GM12891 (cell line): ENCODE measurements around the gene KCNIP4.

Experiments used
- DNase-seq: peaks from one replicate; pipeline ENCODE4 v3.0.0; 2011; ENCODE audit warnings: low spot score; ENCODE audit not compliant: insufficient read length
- FAIRE-seq: peaks from 2 replicates; lab custom pipeline; 2011; peaks lifted over from hg19 to GRCh38; lab: Jason Lieb, UNC
- PAX5 ChIP-seq: IDR thresholded peaks from 2 replicates; pipeline ENCODE4 v1.6.1; 2011; ENCODE audit warnings: low read length, moderate library complexity, mild to moderate bottlenecking; ENCODE audit not compliant: insufficient read depth, severe bottlenecking
- POLR2A ChIP-seq: IDR thresholded peaks from 2 replicates; pipeline ENCODE4 v1.6.1; 2011; ENCODE audit warnings: low read depth, low read length, control low read depth
- POLR2AphosphoS5 ChIP-seq: IDR thresholded peaks from 2 replicates; pipeline ENCODE4 v1.6.1; 2011; ENCODE audit warnings: low read depth, low read length, control low read depth
- POU2F2 ChIP-seq: IDR thresholded peaks from 2 replicates; pipeline ENCODE4 v1.6.1; 2011; ENCODE audit warnings: low read depth, mild to moderate bottlenecking, control low read depth, low read length, moderate library complexity
- SPI1 ChIP-seq: IDR thresholded peaks from 2 replicates; pipeline ENCODE4 v1.6.1; 2011; ENCODE audit warnings: low read depth, low read length, control low read depth
- TAF1 ChIP-seq: IDR thresholded peaks from 2 replicates; pipeline ENCODE4 v1.6.1; 2011; ENCODE audit warnings: low read depth, low read length, control low read depth

The KCNIP4 gene

GRCh38 chr4:21205821-21206531, 742.6 kb downstream of the KCNIP4 start:
- FAIRE-seq, result no peak
- TF ChIP-seq POU2F2 (no peak), PAX5 (no peak), SPI1 (no peak), TAF1 (no peak), POLR2A (no peak), POLR2AphosphoS5 (no peak)
- no peak for DNase-seq

GRCh38 chr4:21203416-21203815, 745.2 kb downstream of the KCNIP4 start:
- DNase-seq, result no peak
- FAIRE-seq, result no peak
- no peak for TF ChIP-seq SPI1
- no peak for TF ChIP-seq POLR2A

GRCh38 chr4:21202959-21203358, 745.6 kb downstream of the KCNIP4 start:
- no peak for TF ChIP-seq POLR2AphosphoS5
- no peak for FAIRE-seq
- no peak for DNase-seq

GRCh38 chr4:21198683-21199082, 749.9 kb downstream of the KCNIP4 start:
- FAIRE-seq (no peak), DNase-seq (no peak)
- no peak for TF ChIP-seq POU2F2
- TF ChIP-seq PAX5, result no peak
- no peak for TF ChIP-seq POLR2A
- no peak for TF ChIP-seq SPI1
- no peak for TF ChIP-seq POLR2AphosphoS5
- TF ChIP-seq TAF1, result no peak

GRCh38 chr4:21195682-21196081, 752.9 kb downstream of the KCNIP4 start:
- FAIRE-seq (no peak), DNase-seq (no peak)
- TF ChIP-seq SPI1 (no peak), PAX5 (no peak), POLR2A (no peak), POU2F2 (no peak), TAF1 (no peak), POLR2AphosphoS5 (no peak)

- DNase-seq (no peak), FAIRE-seq (no peak)
These were observed 756.2 kb downstream of the KCNIP4 start for GRCh38 chr4:21192367-21192766.

GRCh38 chr4:21191317-21191716, 757.3 kb downstream of the KCNIP4 start:
- DNase-seq (no peak), FAIRE-seq (no peak)
- TF ChIP-seq TAF1 (no peak), POLR2AphosphoS5 (no peak)

More at GRCh38 chr4:21192367-21192766, 756.2 kb downstream of the KCNIP4 start:
- no peak for TF ChIP-seq POLR2AphosphoS5
- TF ChIP-seq TAF1, result no peak
- no peak for TF ChIP-seq POLR2A
- TF ChIP-seq PAX5, result no peak
- TF ChIP-seq POU2F2, result no peak
- no peak for TF ChIP-seq SPI1

GRCh38 chr4:21184788-21185187, 763.8 kb downstream of the KCNIP4 start:
- DNase-seq (no peak), FAIRE-seq (no peak)
- TF ChIP-seq POLR2A, result no peak
- TF ChIP-seq POU2F2, result no peak
- TF ChIP-seq SPI1, result no peak
- TF ChIP-seq TAF1, result no peak
- no peak for TF ChIP-seq POLR2AphosphoS5
- TF ChIP-seq PAX5, result no peak

- DNase-seq, result no peak
- TF ChIP-seq PAX5 (no peak), SPI1 (no peak), POLR2AphosphoS5 (no peak), POU2F2 (no peak), POLR2A (no peak), TAF1 (no peak)
- no peak for FAIRE-seq
These were observed 766.9 kb downstream of the KCNIP4 start for GRCh38 chr4:21181716-21182115.

GRCh38 chr4:21177871-21178270, 770.7 kb downstream of the KCNIP4 start:
- TF ChIP-seq POLR2AphosphoS5 (no peak), POU2F2 (no peak), PAX5 (no peak)
- DNase-seq, result no peak
- FAIRE-seq, result no peak

GRCh38 chr4:21177092-21177491, 771.5 kb downstream of the KCNIP4 start:
- FAIRE-seq (no peak), DNase-seq (no peak)
- TF ChIP-seq TAF1 (no peak), POLR2A (no peak), POU2F2 (no peak), SPI1 (no peak), POLR2AphosphoS5 (no peak), PAX5 (no peak)

- no peak for TF ChIP-seq TAF1
- TF ChIP-seq SPI1, result no peak
- no peak for DNase-seq
- no peak for FAIRE-seq
These were observed 780.9 kb downstream of the KCNIP4 start for GRCh38 chr4:21167711-21168110.
